Raji (cell line): Measurements from ENCODE around the gene PDIA6.

Experiments
- POLR2A ChIP-seq: IDR thresholded peaks from 2 replicates; pipeline ENCODE4 v1.6.1; 2011; ENCODE audit warnings: low read depth, low read length, control low read depth; ENCODE audit not compliant: insufficient read depth

Gene PDIA6

GRCh38 chr2:10764896-10765295 lies 47.7 kb downstream of the PDIA6 start:
- no peak for TF ChIP-seq POLR2A

GRCh38 chr2:10764096-10764785 lies 48.3 kb downstream of the PDIA6 start:
- no peak for TF ChIP-seq POLR2A

GRCh38 chr2:10763461-10763800 lies 49.2 kb downstream of the PDIA6 start:
- no peak for TF ChIP-seq POLR2A

- TF ChIP-seq POLR2A: no peak
These were observed 49.7 kb downstream of the PDIA6 start for GRCh38 chr2:10762651-10763460.

- no peak for TF ChIP-seq POLR2A
These were observed 51.0 kb downstream of the PDIA6 start for GRCh38 chr2:10761591-10761990.

GRCh38 chr2:10760794-10761504 lies 51.6 kb downstream of the PDIA6 start:
- TF ChIP-seq POLR2A: no peak

- TF ChIP-seq POLR2A: no peak
These were observed 53.4 kb downstream of the PDIA6 start for GRCh38 chr2:10759151-10759714.

- TF ChIP-seq POLR2A: no peak
These were observed 54.7 kb downstream of the PDIA6 start for GRCh38 chr2:10757814-10758286.

GRCh38 chr2:10755621-10756020 lies 57.0 kb downstream of the PDIA6 start:
- TF ChIP-seq POLR2A: no peak

- TF ChIP-seq POLR2A: no peak
These were observed 58.7 kb downstream of the PDIA6 start for GRCh38 chr2:10753876-10754275.

- TF ChIP-seq POLR2A: no peak
These were observed 59.4 kb downstream of the PDIA6 start for GRCh38 chr2:10753156-10753555.

- TF ChIP-seq POLR2A: no peak
These were observed 60.3 kb downstream of the PDIA6 start for GRCh38 chr2:10752236-10752635.

- no peak for TF ChIP-seq POLR2A
These were observed 62.0 kb downstream of the PDIA6 start for GRCh38 chr2:10750610-10751009.

- TF ChIP-seq POLR2A: no peak
These were observed 69.9 kb downstream of the PDIA6 start for GRCh38 chr2:10742666-10743065.

- TF ChIP-seq POLR2A: no peak
These were observed 71.4 kb downstream of the PDIA6 start for GRCh38 chr2:10741139-10741538.
